WERI-Rb-1 (cell line): ENCODE results near the gene UGT1A7.
"Not testable (repeated sequence)": the region's sequence is repeated elsewhere in the genome, so short reads cannot be mapped to it uniquely, and the experiment has no call there.

Experiments used
- DNase-seq: peaks from one replicate; pipeline ENCODE4 v3.0.0-alpha.2; 2020
- H3K27ac ChIP-seq: fragments of 250-450 bp; sonication (Bioruptor Pico); 2 replicates; pipeline ENCODE4 v1.5.1; 2020; ENCODE audit warnings: mild to moderate bottlenecking, moderate library complexity
- H3K27me3 ChIP-seq: fragments of 250-450 bp; sonication (Bioruptor Pico); 2 replicates; pipeline ENCODE4 v1.5.1; 2021; ENCODE audit warnings: mild to moderate bottlenecking, low read depth, moderate library complexity; ENCODE audit not compliant: insufficient read depth, severe bottlenecking
- H3K36me3 ChIP-seq: fragments of 250-450 bp; sonication (Bioruptor Pico); 2 replicates; pipeline ENCODE4 v1.5.1; 2020; ENCODE audit warnings: mild to moderate bottlenecking, moderate library complexity
- H3K4me3 ChIP-seq: 2 replicates; pipeline ENCODE4 v1.5.1; 2011; ENCODE audit warnings: low read depth, mild to moderate bottlenecking, control low read depth, low read length
- H3K9me3 ChIP-seq: fragments of 250-450 bp; sonication (Bioruptor Pico); 2 replicates; pipeline ENCODE4 v1.5.1; 2021; ENCODE audit warnings: mild to moderate bottlenecking, moderate library complexity; ENCODE audit not compliant: severe bottlenecking
- TF ChIP-seq, protein P1 (sequence below): IDR thresholded peaks from 2 replicates; pipeline ENCODE4 v1.5.1; 2011; ENCODE audit warnings: low read depth, mild to moderate bottlenecking, control low read depth, inconsistent platforms, low read length

UGT1A7 gene

GRCh38 chr2:233718552-233718951 is 36.9 kb downstream of the UGT1A7 start, which contains the start of gene UGT1A4:
TSS of gene UGT1A4 (plus strand) at chr2:233718736. CDS start at chr2:233718821, 85 bp downstream.
- TF ChIP-seq, protein P1, sequence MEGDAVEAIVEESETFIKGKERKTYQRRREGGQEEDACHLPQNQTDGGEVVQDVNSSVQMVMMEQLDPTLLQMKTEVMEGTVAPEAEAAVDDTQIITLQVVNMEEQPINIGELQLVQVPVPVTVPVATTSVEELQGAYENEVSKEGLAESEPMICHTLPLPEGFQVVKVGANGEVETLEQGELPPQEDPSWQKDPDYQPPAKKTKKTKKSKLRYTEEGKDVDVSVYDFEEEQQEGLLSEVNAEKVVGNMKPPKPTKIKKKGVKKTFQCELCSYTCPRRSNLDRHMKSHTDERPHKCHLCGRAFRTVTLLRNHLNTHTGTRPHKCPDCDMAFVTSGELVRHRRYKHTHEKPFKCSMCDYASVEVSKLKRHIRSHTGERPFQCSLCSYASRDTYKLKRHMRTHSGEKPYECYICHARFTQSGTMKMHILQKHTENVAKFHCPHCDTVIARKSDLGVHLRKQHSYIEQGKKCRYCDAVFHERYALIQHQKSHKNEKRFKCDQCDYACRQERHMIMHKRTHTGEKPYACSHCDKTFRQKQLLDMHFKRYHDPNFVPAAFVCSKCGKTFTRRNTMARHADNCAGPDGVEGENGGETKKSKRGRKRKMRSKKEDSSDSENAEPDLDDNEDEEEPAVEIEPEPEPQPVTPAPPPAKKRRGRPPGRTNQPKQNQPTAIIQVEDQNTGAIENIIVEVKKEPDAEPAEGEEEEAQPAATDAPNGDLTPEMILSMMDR, result no peak
- Histone ChIP-seq H3K9me3 (no peaks in the 10 kb centered on the region), H3K36me3 (no peaks in the 10 kb centered on the region), H3K27ac (no peak within 1 kb of the TSS), H3K27me3 (no peaks in the 10 kb centered on the region), H3K4me3 (no peak within 1 kb of the TSS)
- DNase-seq, result no peak

- no peaks in the 10 kb centered on the region for H3K36me3 ChIP-seq
- no peak within 1 kb of the TSS for H3K4me3 ChIP-seq
- TF ChIP-seq, protein P1, result no peak
- H3K9me3 ChIP-seq, result peaks cover 3% of the 10 kb centered on the region
- DNase-seq, result no peak
- no peak within 1 kb of the TSS for H3K27ac ChIP-seq
- H3K27me3 ChIP-seq, result no peaks in the 10 kb centered on the region
Measured at GRCh38 chr2:233728723-233729301, 47.1 kb downstream of the UGT1A7 start, which contains the start of gene UGT1A3. TSS of gene UGT1A3 (plus strand) at chr2:233729042. CDS start at chr2:233729127, 85 bp downstream.

DNA sequence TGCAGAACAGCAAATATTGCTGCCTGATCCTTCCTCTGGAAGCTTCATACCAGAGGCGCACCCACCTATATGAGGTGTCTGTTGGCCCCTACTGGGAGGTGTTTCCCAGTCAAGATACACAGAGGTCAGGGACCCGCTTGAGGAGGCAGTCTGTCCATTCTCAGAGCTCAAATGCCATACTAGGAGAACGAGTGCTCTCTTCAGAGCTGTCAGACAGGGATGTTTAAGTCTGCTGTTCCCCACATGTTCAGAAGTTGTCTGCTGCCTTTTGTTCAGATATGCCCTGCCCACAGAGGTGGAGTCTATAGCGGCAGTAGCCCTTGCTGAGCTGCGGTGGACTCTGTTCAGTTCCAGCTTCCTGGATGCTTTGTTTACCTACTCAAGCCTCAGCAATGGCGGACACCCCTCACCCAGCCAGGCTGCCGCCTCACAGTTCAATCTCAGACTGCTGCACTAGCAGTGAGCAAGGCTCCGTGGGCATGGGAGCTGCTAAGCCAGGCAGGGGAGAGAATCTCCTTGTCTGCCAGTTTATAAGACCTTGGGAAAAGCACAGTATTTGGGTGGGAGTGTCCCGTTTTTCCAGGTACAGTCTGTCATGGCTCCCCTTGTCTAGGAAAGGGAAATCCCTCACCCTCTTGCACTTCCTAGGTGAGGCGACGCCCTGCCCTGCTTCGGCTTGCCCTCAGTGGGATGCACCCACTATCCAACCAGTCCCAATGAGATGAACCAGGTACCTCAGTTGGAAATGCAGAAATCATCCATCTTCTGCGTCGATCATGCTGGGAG is 55.4 kb downstream of the UGT1A7 start:
- H3K27ac ChIP-seq, H3K36me3 ChIP-seq, H3K4me3 ChIP-seq, H3K27me3 ChIP-seq, DNase-seq, H3K9me3 ChIP-seq: not testable (repeated sequence)

GRCh38 chr2:233740870-233741269 is 59.2 kb downstream of the UGT1A7 start:
- no peak for DNase-seq
- TF ChIP-seq, protein P1, result no peak
- no peak overlapping the region for H3K27ac ChIP-seq
- peaks cover 9% of the 10 kb centered on the region for H3K9me3 ChIP-seq
- H3K36me3 ChIP-seq, result no peaks in the 10 kb centered on the region
- no peak overlapping the region for H3K4me3 ChIP-seq
- H3K27me3 ChIP-seq, result no peaks in the 10 kb centered on the region

DNA sequence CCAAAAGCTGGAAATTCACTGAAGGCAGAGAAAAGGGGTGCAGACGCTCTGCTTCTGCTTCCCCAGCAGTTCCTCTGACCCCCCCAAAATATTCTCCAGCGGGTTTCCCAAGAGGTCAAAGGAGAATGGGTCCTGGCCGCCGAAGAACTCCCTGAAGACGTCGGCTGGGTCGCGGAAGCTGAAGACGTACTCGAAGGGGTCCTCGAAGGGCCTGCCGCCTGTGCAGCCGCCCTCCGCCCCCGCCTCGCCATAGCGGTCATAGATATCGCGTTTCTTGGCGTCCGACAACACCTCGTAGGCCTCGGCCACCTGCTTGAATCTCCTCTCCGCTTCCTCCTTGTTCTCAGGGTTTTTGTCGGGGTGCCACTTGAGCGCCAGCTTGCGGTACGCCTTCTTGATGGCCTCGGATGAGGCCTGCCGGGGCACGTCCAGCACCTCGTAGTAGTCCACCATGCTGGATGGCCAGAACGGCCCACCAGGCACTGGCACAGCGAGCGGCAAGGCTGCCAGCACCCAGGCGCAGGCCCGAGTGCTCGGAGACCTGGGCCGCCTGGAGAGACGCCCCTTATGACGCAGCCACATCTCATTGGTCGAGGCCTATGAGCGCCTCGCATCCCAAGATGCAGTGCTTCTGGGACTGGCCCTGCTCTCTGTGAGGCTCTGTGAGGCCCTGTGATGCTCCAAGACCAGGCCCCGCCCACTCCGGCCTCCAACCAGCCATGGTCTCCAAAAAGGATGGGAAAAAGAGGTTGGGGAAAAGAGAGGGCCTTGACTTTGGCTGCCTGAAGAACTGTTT is 62.0 kb downstream of the UGT1A7 start:
- Histone ChIP-seq H3K36me3 (no peaks in the 10 kb centered on the region), H3K27ac (no peak overlapping the region), H3K9me3 (peaks cover 1% of the 10 kb centered on the region), H3K4me3 (no peak overlapping the region), H3K27me3 (no peaks in the 10 kb centered on the region)
- TF ChIP-seq, protein P1, result no peak
- no peak for DNase-seq
